Left lung (tissue), 10 donors: ENCODE results near the gene SNX12. TPM values are rescaled to one million over a fixed set of nuclear protein-coding genes. Genes with fewer than 3 reads are reported as not detected.

Source experiments
- ATAC-seq: fragments of 200-7000 bp; cut with Tn5 transposase; one replicate; pipeline ENCODE4 v1.9.1; 2020; ENCODE audit warnings: moderate library complexity
- DNase-seq, 4 donors: peaks; one replicate each; pipeline ENCODE4 v3.0.0-alpha.2; 2013 to 2020
- H3K27ac ChIP-seq, 2 donors: fragments of 200-600 bp; sonication (generic) in 1 of 2; one replicate each; pipeline versions ENCODE4 v1.5.0 to v1.8.0; 2020 to 2021
- H3K27me3 ChIP-seq, 2 donors: fragments of 200-600 bp; sonication (generic) in 1 of 2; one replicate each; pipeline versions ENCODE4 v1.5.0 to v1.8.0; 2020 to 2021
- H3K36me3 ChIP-seq, 2 donors: fragments of 200-600 bp; sonication (generic) in 1 of 2; one replicate each; pipeline versions ENCODE4 v1.5.0 to v1.8.0; 2020 to 2021
- H3K4me1 ChIP-seq, 2 donors: fragments of 200-600 bp; one replicate each; pipeline ENCODE4 v1.8.0; 2021
- H3K4me3 ChIP-seq, 2 donors: fragments of 200-600 bp; sonication (generic) in 1 of 2; one replicate each; pipeline versions ENCODE4 v1.5.0 to v1.8.0; 2020 to 2021; ENCODE audit warnings: mild to moderate bottlenecking in 1 of 2
- H3K9me3 ChIP-seq, 2 donors: fragments of 200-600 bp; sonication (generic) in 1 of 2; one replicate each; pipeline versions ENCODE4 v1.5.0 to v1.8.0; 2020 to 2021
- intact Hi-C, 2 donors: fragments of 100-400 bp; cut with DNase I; formaldehyde crosslinking; loops; one replicate each; pipeline versions ENCODE4 v1.11.2 to v1.14.2; 2022
- polyA plus RNA-seq, 6 donors: library from polyadenylated mRNA; unstranded; fragments of 120-200 nt; gene quantifications; one replicate each; pipeline ENCODE4 v1.2.1, GENCODE V29; 2013; ENCODE audit not compliant: insufficient read length in 6 of 6
- total RNA-seq, 2 donors: library from RNA; stranded (reverse); fragmentation: NEBNext Ultra II Directional; extraction: Animal tissue kit (Norgen Biotek cat#: 25700); gene quantifications; one replicate each; pipeline ENCODE4 v1.2.1, GENCODE V29; 2021
- TF ChIP-seq, protein P1 (sequence below), 2 donors: fragments of 200-600 bp; sonication (generic) in 1 of 2; IDR thresholded peaks; one replicate each; pipeline versions ENCODE4 v1.5.0 to v1.8.0; 2021; ENCODE audit warnings: antibody characterized with exemption in 2 of 2
- donor health status: DM: no; HTN: yes; CAD: no.
- donor health status: DM: no; HTN: no; CAD: no.

SNX12 gene
- total and polyA plus RNA-seq, 8 donors: 53.0 to 69.2 (median 55.7) TPM

DNA sequence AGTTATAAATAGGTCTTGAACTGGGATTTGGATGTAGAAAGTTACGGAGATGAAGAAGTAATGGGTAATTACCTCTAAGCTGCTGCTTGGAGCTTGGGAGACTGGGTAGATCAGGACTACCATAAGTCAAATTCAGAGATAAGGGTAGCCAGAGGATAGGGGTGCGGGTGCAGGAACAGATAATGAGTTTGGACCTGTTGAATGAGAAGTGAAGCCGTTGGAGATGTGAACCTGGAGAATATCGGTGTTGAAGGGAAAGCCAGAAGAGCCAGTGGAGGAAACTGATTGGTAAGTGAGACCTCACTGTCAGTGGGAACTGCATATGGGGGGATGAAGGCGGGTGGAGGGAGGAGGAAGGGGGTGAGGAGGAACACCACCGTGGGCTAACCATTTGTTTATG lies 26.9 kb upstream of the SNX12 start:
- TF ChIP-seq, protein P1, sequence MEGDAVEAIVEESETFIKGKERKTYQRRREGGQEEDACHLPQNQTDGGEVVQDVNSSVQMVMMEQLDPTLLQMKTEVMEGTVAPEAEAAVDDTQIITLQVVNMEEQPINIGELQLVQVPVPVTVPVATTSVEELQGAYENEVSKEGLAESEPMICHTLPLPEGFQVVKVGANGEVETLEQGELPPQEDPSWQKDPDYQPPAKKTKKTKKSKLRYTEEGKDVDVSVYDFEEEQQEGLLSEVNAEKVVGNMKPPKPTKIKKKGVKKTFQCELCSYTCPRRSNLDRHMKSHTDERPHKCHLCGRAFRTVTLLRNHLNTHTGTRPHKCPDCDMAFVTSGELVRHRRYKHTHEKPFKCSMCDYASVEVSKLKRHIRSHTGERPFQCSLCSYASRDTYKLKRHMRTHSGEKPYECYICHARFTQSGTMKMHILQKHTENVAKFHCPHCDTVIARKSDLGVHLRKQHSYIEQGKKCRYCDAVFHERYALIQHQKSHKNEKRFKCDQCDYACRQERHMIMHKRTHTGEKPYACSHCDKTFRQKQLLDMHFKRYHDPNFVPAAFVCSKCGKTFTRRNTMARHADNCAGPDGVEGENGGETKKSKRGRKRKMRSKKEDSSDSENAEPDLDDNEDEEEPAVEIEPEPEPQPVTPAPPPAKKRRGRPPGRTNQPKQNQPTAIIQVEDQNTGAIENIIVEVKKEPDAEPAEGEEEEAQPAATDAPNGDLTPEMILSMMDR (IDR thresholded peaks at IDR 0.05): no peak

DNA sequence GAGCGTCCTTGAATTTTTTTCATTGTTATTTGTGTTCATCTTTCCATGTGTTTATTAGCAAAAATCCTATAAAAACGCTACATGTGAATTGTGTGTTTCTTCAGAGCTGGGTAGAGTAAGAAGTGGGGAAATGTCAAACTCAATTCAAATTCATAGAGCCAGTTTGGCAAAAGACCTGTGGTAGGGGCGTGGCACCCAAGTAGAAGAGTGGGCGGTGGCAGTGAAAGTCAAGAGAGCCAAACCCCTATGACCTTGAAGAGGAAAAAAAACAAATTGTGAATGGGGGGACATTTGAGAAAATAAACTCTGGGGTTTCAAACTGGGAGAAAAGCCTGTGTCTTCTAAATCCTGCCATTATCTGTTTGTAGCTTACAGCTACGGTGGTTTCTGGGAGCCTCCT lies 23.1 kb upstream of the SNX12 start:
- Histone ChIP-seq H3K27me3 (no peaks in the 10 kb centered on the region), H3K9me3 (no peaks in the 10 kb centered on the region), H3K27ac (no peak overlapping the region), H3K36me3 (no peaks in the 10 kb centered on the region), H3K4me3 (no peak overlapping the region), H3K4me1 (no peaks in the 10 kb centered on the region)
- ATAC-seq (no peak), DNase-seq (no peak)
- intact Hi-C loops: no loop called here
- TF ChIP-seq, protein P1 (IDR thresholded peaks at IDR 0.05): no peak

More for the DNA sequence above, 26.9 kb upstream of the SNX12 start:
- intact Hi-C loops: no loop called here
- DNase-seq (no peak), ATAC-seq (no peak)
- Histone ChIP-seq H3K36me3 (no peaks in the 10 kb centered on the region), H3K4me3 (peak overlapping the region; percentile 31 to 56), H3K27me3 (no peaks in the 10 kb centered on the region), H3K4me1 (peaks cover 0 to 23% of the 10 kb centered on the region in 2 donors), H3K27ac (no peak overlapping the region), H3K9me3 (no peaks in the 10 kb centered on the region)

DNA sequence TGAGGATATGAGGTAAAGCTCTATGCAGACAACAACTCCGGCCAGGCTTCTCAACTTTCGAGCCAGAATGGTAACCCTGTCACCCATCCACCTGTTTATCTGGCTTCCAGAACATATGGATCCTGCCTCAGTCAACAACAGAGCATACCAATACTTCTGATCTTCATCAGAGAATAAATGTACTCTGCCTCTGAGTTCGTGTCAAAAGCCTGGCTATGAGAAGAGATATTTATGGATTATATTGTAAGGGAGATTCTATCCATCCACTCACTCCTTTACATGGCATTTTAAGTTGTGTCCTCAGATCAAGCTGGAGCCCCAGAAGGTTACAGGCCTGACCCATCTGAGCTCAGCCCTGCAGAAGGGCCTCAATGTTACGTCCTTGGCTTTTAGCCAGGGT lies 17.8 kb upstream of the SNX12 start:
- intact Hi-C loops: no loop called here
- DNase-seq: no peak

DNA sequence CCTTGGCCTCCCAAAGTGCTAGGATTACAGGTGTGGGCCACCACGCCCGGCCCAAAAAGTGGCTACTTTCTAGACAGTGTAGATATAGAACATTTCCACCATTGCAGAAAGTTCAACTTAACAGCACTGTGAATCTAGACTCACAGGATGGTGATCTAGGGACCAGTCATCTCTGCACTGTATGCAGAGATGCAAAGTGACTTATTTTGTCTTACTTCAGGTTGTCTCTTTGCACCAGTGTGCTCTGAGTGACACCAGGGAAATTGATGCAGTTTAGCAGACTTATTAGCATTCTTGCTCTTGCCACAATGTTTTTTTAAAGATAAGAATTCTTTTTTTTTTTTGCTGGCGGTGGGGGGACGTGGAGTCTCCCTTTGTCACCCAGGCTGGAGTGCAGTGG lies 14.7 kb upstream of the SNX12 start:
- no peak overlapping the region for H3K27ac ChIP-seq
- no peaks in the 10 kb centered on the region for H3K36me3 ChIP-seq
- H3K4me1 ChIP-seq: no peaks in the 10 kb centered on the region
- DNase-seq: no peak
- no peaks in the 10 kb centered on the region for H3K27me3 ChIP-seq
- no peak overlapping the region for H3K4me3 ChIP-seq
- H3K9me3 ChIP-seq: no peaks in the 10 kb centered on the region
- ATAC-seq: no peak
- TF ChIP-seq, protein P1 (IDR thresholded peaks at IDR 0.05): no peak
- intact Hi-C loops: no loop called here

More for the DNA sequence above, 17.8 kb upstream of the SNX12 start:
- no peaks in the 10 kb centered on the region for H3K9me3 ChIP-seq
- H3K36me3 ChIP-seq: no peaks in the 10 kb centered on the region
- H3K27me3 ChIP-seq: no peaks in the 10 kb centered on the region
- ATAC-seq: no peak
- H3K4me3 ChIP-seq: no peak overlapping the region
- no peak overlapping the region for H3K27ac ChIP-seq
- TF ChIP-seq, protein P1 (IDR thresholded peaks at IDR 0.05): no peak
- no peaks in the 10 kb centered on the region for H3K4me1 ChIP-seq

DNA sequence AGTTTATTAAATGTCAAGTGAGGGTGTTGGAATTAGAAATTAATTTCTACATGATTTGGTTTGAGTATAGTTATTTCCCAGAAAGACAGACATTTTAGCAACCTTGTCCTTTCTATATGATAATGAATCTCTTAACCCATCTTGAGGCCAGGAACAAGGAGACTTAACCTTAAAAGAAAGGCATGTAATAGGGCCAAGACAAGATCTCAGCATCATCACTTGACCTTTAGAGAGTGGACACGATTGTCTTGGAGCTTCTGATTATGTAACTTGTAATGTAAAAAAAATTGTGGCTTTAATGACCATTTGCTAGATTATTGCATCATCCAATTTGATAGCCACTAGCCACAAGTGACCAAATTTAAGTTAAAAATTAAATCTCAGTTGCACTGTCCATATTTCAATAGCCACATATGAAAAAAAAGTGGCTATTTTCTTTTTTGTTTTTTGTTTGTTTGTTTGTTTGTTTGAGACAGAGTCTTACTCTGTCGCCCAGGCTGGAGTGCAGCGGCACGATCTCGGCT lies 14.1 kb upstream of the SNX12 start:
- Histone ChIP-seq H3K27ac (no peak overlapping the region), H3K9me3 (no peaks in the 10 kb centered on the region), H3K4me1 (no peaks in the 10 kb centered on the region), H3K36me3 (no peaks in the 10 kb centered on the region), H3K4me3 (no peak overlapping the region), H3K27me3 (no peaks in the 10 kb centered on the region)
- ATAC-seq: no peak
- TF ChIP-seq, protein P1 (IDR thresholded peaks at IDR 0.05): no peak
- intact Hi-C loops: no loop called here
- DNase-seq: no peak
